ENCODE measurements around the gene DEPP1. TPM values are rescaled to one million over a fixed set of nuclear protein-coding genes. Genes with fewer than 3 reads are reported as not detected.

Gene DEPP1
- polyA plus RNA-seq, 3 donors, result not detected

DNA sequence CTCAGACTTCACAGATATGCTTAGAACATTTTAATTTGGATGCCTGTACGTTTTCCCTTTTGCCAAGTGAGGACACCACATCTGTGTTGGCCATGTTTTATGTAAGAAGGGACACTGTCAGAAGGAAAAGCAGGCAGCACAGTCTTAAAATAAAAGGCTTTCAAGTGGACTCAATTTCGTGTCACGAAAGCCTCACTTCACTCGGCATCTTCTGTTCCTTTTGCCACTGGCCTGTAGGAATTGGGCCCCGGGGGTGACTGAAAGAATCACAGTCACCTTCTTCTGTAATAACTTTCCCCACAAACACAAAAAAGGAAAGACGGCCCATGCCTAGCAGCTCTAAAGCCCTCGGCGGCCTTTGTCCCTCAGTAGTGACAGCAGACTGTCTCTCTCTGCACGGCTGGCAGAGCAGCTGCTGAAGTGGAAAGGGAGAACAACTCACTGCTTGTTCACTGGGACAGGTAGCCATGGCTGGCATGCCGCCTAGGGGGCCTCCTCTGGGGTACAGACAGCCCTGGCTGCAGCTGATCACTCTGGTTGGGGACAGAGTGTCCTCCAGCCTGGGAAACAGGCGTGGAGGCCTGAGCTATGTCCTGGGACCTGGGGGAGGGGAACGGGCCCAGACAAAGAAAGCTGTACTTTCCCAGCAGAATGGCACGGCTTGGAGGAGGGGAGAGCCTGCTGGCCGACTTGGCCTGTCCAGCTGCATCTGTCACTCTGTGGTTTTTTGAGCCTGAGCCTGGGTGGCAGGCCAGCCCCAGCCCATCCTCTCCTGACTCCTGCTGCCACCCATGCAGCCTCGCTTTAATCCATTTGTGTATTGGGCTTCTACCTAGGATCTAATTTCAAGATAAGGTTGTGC, 14.6 kb downstream of the DEPP1 start:
- TF ChIP-seq, protein P1, sequence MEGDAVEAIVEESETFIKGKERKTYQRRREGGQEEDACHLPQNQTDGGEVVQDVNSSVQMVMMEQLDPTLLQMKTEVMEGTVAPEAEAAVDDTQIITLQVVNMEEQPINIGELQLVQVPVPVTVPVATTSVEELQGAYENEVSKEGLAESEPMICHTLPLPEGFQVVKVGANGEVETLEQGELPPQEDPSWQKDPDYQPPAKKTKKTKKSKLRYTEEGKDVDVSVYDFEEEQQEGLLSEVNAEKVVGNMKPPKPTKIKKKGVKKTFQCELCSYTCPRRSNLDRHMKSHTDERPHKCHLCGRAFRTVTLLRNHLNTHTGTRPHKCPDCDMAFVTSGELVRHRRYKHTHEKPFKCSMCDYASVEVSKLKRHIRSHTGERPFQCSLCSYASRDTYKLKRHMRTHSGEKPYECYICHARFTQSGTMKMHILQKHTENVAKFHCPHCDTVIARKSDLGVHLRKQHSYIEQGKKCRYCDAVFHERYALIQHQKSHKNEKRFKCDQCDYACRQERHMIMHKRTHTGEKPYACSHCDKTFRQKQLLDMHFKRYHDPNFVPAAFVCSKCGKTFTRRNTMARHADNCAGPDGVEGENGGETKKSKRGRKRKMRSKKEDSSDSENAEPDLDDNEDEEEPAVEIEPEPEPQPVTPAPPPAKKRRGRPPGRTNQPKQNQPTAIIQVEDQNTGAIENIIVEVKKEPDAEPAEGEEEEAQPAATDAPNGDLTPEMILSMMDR (IDR thresholded peaks at IDR 0.05), result no peak
- no peaks in the 10 kb centered on the region for H3K27me3 Mint-ChIP-seq (ENCODE audit: low read depth in 3 of 3)
- 51% methylated on average over 9 of the region's 15 CpGs for WGBS (ENCODE audit: insufficient coverage)

DNA sequence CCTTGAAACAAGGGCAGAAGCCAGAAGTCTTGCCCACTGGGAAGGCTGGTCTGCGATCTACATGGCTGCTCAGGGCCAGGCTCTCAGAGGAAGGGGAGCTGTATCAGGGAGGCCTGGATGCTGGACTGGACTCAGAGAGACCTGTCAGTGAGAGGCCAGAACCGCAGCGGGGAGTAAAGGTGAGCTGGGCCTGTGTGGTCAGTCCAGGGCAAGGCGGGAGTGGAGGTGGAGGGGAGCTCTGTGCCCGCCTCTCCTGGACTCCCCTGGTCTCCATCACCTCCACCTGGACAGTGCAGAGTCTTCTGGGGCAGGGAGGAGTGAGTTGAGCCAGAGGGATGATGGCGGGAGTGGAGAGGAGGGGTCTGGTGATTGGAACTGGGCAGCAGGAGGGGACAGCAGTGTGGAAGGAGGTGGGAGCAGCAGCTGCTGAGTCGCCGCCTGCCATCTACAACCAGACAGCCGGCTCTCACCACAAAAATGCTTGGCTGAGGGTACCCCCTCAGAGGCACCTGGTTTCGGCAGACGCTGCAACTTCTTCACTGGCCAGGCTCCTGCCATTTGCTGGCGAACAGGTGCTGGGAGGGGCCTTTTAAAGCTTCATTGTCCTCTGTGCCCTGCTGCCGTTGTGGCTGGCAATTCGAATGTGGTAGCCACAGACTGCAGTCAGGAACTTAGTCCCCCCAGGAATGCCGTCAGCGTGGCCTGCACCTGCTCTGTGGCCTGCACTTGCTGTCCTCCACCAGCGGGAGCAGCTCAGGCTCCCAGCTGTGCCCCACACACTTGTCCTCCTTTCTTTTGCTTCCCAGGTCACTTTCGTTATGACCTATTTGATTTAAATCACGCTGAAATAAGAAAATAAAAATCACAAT, 15.5 kb downstream of the DEPP1 start:
- Histone ChIP-seq H3K36me3 (replicated peaks in 1 of 2; ENCODE audit: control insufficient read depth in 1 of 2, insufficient read depth in 2 of 2, low read length in 2 of 2) (peaks cover 3 to 9% of the 10 kb centered on the region in 2 donors), H3K9me3 (replicated peaks in 1 of 2; ENCODE audit: control insufficient read depth in 1 of 2, insufficient read depth in 1 of 2, low read length in 2 of 2) (no peaks in the 10 kb centered on the region), H3K27ac (ENCODE audit: low read depth in 1 of 2, low read length in 2 of 2) (peak overlapping the region; percentile 43 to 81), H3K79me2 (ENCODE audit: insufficient read depth, low read length) (peaks cover 86% of the 10 kb centered on the region), H2AFZ (ENCODE audit: insufficient read depth, low read depth, low read length, poor library complexity, severe bottlenecking) (no peak overlapping the region), H3K27me3 (ENCODE audit: control insufficient read depth in 2 of 2, insufficient read depth in 2 of 2, low read length in 2 of 2) (no peaks in the 10 kb centered on the region), H4K20me1 (ENCODE audit: insufficient read depth, low read length) (peaks cover 74% of the 10 kb centered on the region), H3K4me2 (replicated peaks; ENCODE audit: extremely low read depth, low read length, poor library complexity, severe bottlenecking) (peak overlapping the region; percentile 99), H3K4me1 (ENCODE audit: control insufficient read depth in 1 of 2, insufficient read depth in 2 of 2, low read length in 2 of 2) (peaks cover 91 to 96% of the 10 kb centered on the region in 2 donors), H3K9ac (ENCODE audit: insufficient read depth, low read length, poor library complexity, severe bottlenecking) (peak overlapping the region; percentile 59), H3K4me3 (replicated peaks in 1 of 3; ENCODE audit: low read depth in 2 of 3, low read length in 3 of 3) (peak overlapping the region; percentile 0 to 96 (median 91))
- no peaks in the 10 kb centered on the region for H3K27me3 Mint-ChIP-seq (ENCODE audit: low read depth in 3 of 3)
- peak overlapping the region; percentile 83 to 98 (median 95) for H3K27ac Mint-ChIP-seq
- TF ChIP-seq, protein P1 (IDR thresholded peaks at IDR 0.05), result peak; percentile 38
- H3K9me3 Mint-ChIP-seq, result peaks cover 0 to under 1% (median 0%) of the 10 kb centered on the region in 7 donors
- H3K36me3 Mint-ChIP-seq, result peaks cover 28 to 40% of the 10 kb centered on the region in 2 donors
- no peak for DNase-seq
- intact Hi-C loops (cut with micrococcal nuclease), result loop anchor here in 1 of 2 donors (2.0 to 10.0 kb wide), 3 partner anchors 16 to 1062 kb away; partner anchors contain the start of gene ALOX5
- 29% methylated on average over 12 of the region's 19 CpGs for WGBS (ENCODE audit: insufficient coverage)
- H3K4me1 Mint-ChIP-seq, result peaks cover 88% of the 10 kb centered on the region
- H3K4me3 Mint-ChIP-seq, result peak overlapping the region; percentile 90 to 99

More for the DNA sequence above, 14.6 kb downstream of the DEPP1 start:
- H3K9me3 Mint-ChIP-seq, result no peaks in the 10 kb centered on the region
- Histone ChIP-seq H4K20me1 (ENCODE audit: insufficient read depth, low read length) (peaks cover 67% of the 10 kb centered on the region), H2AFZ (ENCODE audit: insufficient read depth, low read depth, low read length, poor library complexity, severe bottlenecking) (no peak overlapping the region), H3K4me1 (ENCODE audit: control insufficient read depth in 1 of 2, insufficient read depth in 2 of 2, low read length in 2 of 2) (peaks cover 91 to 96% of the 10 kb centered on the region in 2 donors), H3K4me2 (replicated peaks; ENCODE audit: extremely low read depth, low read length, poor library complexity, severe bottlenecking) (peak overlapping the region; percentile 99), H3K27ac (ENCODE audit: low read depth in 1 of 2, low read length in 2 of 2) (peak overlapping the region; percentile 61 to 81), H3K4me3 (replicated peaks in 1 of 3; ENCODE audit: low read depth in 2 of 3, low read length in 3 of 3) (peak overlapping the region in 2 of 3 experiments; percentile 91 to 96), H3K36me3 (replicated peaks in 1 of 2; ENCODE audit: control insufficient read depth in 1 of 2, insufficient read depth in 2 of 2, low read length in 2 of 2) (peaks cover 3 to 9% of the 10 kb centered on the region in 2 donors), H3K9ac (ENCODE audit: insufficient read depth, low read length, poor library complexity, severe bottlenecking) (peak overlapping the region; percentile 59), H3K9me3 (replicated peaks in 1 of 2; ENCODE audit: control insufficient read depth in 1 of 2, insufficient read depth in 1 of 2, low read length in 2 of 2) (no peaks in the 10 kb centered on the region), H3K27me3 (ENCODE audit: control insufficient read depth in 2 of 2, insufficient read depth in 2 of 2, low read length in 2 of 2) (no peaks in the 10 kb centered on the region), H3K79me2 (ENCODE audit: insufficient read depth, low read length) (peaks cover 85% of the 10 kb centered on the region)
- H3K4me1 Mint-ChIP-seq, result peaks cover 90% of the 10 kb centered on the region
- H3K27ac Mint-ChIP-seq, result peak overlapping the region; percentile 83 to 98 (median 95)
- H3K4me3 Mint-ChIP-seq, result peak overlapping the region; percentile 61 to 99
- intact Hi-C loops (cut with micrococcal nuclease), result loop anchor here in 1 of 2 donors (2.0 to 10.0 kb wide), 3 partner anchors 17 to 1061 kb away; partner anchors contain the start of gene ALOX5
- peak in 1 of 3 donors; percentile 68 for DNase-seq
- peaks cover 28 to 46% of the 10 kb centered on the region in 2 donors for H3K36me3 Mint-ChIP-seq
